Measurements from ENCODE around the gene HSD17B3.
A peak's percentile ranks its signal among the peaks of the same experiment; 100 is the strongest.

HSD17B3 gene

DNA sequence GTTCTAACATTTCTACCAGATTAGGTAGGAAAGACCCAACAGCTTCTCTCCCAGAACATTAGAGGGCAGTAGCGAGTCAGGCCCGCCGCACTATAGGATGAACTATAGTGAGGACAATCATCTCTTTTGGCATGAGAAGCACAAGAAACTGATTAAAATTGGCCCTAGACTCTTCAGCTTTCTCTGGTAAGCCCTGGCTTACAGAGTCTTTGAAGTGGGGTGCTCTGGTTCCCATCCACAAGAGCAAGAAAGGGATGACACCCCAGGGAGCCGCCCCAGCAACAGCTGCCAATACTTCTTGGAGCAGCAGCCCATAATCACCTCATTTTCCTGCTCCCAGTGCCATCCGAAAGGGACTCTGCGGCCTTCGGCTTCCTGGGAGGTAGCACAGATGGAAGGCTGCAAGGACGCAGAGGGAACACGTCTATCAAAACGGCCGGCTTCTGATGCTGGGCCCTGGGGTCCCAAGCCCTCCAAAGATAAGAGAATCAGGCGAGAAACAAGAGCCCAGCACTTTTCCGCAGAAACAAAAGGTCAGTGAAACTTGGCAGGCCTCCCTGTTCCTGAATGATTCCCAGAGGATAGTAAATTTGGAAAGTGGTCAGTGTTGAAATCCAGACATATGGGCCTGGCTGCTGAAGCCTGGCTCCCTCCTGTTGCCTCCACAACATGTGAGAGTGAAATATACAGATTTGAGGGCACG lies 69.3 kb downstream of the HSD17B3 start:
- DNase-seq, result peak; percentile 77

DNA sequence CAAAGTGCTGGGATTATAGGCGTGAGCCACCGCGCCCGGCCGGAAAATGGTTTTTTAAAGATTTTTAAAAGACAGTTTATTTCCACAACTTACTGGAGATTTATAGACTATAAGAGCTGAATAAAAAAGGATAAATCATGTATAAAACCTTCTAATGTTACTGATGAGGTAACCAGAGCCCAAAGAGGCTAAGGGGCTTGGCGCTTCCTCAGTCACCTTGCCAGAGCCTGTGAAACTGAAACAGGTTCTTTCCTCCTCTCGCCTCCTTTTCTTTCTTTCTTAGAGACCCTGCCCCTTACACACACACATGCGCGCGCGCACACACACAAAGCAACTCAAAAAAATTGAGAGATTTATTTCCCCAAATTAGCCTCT lies 69.8 kb downstream of the HSD17B3 start:
- DNase-seq, result no peak

DNA sequence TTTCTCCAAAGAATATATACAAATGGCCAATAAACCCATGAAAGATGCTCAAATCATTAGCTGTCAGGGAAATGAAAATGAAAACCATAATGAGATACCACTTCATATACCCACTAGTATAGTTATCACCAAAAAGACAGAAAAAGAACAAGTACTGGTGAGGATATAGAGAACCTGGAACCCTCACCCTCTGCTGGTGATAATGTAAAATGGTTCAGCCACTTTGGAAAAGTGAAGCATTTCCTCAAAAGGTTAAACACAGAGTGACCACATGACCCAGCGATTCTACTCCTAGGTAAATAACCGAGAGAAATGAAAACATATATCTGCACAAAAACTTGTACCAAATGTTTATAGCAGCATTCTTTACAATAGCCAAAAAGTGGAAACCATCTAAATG lies 72.0 kb downstream of the HSD17B3 start:
- no peak for DNase-seq

DNA sequence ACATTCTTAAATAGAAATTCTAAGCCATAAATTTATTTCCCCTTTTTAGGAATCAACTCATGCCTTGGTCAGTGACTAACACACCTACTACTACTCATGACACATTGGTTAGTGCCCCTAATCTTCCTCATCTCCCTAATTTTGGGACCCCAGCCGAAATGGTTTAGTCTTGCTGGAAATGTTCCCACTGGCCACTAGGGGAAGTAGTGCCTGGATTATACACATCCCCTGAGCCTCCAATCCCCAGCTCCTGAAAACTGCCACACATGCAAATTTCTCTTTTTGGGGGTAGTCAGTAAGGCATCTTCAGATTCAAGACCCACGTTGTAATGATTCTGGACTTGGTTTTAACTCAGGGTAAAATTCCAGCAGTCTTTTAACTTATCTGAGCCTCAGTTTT lies 79.8 kb downstream of the HSD17B3 start:
- no peak for DNase-seq

DNA sequence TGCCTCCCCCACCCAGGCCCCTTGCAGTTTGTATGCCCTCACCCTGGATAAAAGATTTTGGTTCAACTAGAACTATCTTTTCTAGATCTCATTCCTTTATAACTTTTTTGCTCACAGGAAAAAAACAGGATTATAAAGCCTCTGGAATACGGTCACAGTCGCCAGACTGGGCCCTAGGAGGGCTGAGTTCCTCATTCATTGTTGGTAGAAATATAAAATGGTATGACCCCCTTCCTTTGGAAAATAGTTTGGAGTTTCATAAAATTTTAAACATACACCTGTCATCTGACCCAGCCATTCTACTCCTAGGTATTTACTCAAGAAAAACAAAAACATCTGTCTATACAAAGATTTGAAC lies 82.1 kb downstream of the HSD17B3 start:
- no peak for DNase-seq

DNA sequence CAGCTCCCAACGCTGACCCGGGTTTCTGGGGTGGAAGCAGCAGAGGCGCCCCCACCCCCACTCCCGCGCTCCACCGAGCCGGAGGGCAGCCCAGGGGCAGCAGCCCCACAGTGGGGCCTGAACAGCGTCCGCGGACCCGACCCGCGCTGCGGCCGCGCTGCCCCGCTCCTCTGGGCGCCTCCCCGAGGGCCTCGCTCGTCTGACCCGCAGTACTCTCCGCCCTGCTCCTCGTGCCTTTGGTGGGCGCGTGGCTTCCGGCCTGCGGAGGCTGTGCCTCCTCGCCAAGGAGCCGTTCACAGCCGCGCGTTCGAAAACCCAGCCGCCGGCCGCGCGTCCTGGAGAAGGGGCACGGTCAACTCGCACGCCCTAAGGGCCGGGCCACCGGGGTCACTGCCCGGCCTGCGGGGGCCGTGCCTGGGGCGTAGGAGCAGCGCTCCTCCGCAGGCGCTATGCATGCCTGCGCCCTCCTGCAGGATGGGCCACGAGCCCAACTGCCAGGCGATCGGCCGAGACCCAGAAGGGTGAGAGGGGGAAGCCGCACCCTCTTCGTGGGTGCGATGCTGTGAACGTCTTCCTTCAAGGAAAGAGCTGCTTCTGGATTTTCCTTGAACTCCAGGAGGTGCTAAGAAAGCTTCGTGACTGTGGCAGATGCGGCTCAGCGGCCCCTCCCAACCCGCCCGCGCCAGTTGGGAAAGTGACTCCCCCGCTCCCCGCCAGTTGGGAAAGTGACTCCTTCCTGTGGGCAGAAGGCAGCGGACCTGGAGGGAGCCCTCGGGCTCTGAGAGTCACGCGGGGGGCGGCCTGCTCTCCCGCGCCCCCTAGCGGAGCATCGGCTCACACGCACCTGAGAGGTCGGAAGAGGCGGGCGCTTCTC lies 82.7 kb downstream of the HSD17B3 start:
- DNase-seq, result peak; percentile 74

DNA sequence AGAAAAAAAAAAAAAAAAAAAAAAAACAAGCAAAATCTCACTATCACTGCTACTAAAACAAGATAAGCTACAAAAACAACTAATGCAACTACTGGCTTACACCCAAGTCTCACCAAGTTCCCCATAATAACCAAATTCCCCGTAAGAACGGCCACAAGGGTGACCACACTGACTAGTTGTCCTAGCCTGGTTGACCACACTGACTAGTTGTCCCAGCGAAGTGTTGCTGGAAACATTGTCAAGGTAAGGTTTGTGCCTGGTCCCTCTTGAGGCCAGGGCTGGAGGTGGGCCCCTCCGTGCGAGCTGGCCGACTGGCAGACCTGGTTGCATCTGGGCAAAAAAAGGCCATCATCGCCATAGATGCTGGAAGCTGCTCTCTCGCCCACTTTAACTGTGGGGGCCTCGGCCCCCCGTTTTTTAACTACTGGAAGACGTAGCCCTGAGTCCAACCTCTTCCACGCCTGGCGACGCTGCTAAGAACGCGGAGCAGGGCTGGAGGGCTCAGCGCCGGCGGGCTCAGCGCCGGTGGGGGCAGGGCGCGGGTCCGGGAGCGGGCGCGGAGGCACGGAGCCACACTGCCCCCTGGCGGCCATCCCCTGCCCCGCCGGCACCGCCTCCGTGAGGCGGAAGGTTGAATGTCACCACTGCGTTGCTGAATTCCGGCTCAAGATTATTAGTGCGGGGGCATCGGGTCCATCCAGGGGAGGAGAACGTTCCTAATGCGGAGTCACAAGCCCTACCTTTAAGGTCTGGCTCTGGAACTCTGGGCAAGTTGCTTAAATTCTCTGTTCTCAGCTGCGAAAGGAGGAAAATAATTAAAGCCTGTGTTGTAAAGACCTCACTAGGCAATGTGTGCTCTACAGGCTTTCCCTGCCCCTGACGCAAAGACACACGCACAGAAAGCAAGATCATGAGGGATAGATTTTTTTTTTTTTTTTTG lies 84.0 kb downstream of the HSD17B3 start:
- DNase-seq, result peak; percentile 92

DNA sequence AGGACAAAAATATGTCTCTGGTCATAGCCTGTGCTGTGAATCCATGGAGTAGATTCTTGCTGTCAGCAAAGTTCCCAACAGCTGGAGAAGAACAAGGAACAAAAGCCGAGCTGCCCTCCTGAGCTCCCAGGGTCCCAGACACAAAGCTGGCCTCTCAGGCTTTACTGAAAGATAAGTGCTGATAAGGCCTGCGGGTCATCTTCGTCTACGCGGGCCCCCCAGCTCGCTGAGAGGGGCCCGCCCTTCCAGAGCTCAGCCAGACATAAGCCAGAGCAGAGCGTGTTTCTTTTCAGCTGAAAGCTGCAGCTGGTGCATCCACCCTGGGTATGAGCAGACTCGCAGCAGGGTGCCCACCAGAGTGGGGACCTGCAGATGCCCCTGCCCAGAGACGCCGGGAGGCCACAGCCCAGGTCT lies 84.7 kb downstream of the HSD17B3 start:
- DNase-seq, result no peak

DNA sequence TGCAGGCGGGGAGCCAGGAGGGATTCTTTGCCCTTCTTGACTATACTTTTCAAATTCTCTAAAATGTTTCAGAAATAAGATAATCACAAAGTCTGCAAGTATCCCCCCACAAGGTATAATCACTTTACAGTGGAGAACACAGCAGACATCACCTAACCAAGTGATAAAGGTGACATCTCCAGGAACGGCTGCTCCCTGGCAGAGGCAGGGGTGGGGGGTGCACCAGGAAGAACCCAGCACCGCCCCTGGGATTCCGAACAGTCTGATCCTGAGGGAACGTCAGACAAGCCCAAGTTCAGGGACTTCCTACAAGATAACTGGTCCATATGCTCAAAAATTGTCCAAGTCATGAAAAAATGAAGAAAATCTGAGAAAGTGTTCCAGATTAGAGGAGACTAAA lies 85.4 kb downstream of the HSD17B3 start:
- DNase-seq, result no peak

DNA sequence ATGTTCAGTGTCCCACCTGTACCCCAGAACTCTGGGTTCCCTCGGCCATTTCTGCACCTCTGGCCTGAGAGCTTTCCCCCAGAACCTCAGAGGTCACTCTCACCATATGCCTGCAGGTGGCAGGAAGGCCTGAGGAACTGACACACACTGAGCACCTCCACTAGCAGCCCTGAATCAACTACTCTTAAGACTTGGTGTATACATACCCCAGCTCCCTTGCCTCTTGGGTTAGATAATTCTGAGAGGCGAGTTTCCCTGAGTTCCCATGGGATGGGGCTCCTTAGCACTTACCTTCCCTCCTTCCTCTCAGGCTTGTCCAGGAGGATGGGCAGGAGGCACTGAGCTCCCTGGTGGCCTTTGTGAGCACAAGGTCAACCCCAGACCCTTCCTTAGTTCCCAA lies 86.1 kb downstream of the HSD17B3 start:
- DNase-seq, result no peak

DNA sequence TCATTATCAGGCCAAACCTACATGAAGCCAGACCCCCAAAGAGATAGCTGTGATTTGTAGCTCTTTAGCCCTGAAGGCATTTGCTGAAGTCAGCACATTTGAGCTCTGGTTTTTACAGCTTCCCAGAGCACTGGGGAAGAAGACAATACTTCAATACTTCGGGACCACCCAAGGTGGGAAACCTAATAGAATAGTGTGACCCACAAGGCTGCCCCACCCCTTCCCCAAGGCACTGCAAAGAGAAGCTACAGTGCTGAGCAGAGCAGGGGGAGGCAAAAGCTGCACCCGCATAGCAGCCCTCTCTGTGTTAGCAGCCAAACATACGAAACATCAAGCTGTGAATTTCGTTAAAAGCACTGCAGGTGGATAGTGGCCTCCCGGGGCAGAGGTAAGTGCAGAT lies 87.3 kb downstream of the HSD17B3 start:
- DNase-seq, result no peak

DNA sequence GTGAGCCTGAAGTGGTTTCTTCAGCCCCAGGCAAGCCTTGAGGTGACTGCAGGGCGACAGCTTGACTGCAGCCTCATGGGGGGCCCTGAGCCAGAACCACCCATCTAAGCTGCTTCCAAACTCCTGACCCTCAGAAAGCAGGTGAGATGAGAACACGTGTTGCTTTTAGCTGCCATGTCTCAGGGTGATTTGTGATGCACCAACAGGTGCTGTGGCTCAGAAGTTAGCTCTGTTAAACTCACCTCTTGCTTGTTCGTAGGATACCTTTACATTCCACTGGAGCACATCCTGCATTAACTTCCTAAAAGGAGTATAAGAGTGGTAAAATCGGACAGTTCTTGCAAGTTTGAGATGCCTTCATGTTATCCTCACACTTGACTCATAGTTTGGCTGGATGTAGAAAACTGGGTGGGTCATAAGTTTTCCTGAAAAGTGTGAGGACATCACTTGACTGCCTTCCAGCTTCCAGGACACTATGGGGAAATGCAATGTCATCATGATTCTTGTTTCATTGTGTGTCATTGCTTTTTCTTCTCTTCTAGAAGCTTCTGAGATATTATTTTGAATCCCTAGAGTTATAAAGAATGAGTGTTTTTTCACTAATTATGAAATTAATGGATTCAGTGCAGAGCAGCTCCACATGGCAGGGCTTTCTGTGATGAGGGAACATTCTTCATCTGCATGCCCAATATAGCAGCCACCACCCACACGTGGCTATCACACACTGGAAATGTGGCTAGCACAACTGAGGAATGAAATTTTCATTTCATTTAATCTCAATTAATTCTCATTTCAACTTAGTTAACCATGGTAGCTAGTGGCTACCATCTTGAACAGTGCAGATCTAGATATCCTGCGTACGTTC lies 92.3 kb downstream of the HSD17B3 start:
- DNase-seq, result no peak

DNA sequence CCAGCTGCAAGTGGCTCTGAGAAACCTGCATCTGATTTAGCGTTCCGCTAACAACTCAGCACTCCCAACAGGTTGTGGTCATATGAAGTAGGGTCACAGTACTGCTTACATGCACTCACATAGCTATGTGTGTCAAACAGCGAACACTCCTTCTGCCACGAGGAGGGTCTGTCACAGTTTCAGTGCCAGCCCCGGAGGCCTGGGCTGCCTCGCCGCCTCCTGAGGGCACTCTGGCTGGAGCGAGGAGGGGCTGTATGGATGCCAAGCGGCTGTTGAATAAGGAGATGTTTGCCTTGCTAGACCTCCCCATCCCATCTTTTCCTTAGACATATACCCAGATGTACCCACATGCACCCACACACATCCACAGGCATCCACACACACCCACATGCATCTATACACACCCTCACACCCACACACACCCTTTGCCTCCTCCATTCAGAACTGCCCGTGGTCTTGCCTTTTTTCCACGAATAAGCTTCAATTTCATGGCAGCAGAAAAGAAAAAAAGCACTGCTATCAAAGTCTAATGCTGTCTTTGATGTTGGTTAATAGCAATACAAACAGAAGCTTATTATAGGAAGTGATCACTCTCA lies 95.7 kb downstream of the HSD17B3 start:
- no peak for DNase-seq

DNA sequence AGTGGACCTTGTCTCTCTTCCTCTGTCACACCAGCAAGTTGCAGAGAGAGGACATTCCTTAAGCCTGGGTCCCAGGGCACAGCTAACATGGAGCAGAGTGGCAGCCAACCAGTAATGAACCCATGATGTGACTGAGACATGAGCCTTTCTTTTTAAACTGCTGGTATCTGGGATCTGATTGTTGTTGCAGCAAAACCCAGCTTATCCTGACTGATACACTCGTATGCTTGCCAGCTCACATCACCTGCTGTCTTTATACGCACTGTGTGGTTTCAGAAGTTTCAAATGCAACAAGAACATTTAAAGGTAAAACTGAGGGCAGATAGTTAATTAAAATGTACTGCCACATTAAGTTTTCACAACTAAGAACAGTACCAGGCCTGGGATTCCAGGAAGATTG lies 97.1 kb downstream of the HSD17B3 start:
- DNase-seq, result no peak

DNA sequence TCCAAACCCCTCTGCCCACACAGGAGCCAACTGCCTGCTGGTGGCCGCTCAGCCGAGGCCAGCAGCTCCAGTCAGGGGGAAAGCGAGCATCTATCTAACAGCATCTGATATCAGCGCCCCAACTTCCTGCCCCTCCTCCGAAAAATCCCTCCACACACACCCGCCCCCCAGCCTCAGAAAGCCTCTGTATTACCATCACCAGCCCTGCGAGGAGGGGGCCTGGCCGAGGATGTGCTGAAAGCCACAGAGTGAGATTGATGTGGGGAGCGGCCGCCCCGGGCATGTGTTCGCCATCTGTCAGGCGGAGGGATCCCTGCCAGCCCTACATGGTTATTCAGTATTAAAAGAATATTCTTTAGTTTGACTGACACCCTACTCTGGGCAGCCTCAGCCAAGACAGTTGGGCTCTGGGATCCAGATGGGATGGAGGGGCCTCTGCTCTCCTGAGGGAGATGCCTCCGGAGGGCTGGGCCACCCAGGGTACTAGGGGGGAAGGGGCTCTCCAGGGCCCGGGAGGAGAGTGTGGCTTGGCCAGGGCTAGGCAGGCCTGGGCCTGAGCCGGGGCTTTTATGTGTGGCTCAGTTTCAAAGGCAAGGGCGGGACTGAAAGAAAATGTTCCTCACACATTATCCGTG lies 98.0 kb downstream of the HSD17B3 start:
- DNase-seq, result peak; percentile 86

DNA sequence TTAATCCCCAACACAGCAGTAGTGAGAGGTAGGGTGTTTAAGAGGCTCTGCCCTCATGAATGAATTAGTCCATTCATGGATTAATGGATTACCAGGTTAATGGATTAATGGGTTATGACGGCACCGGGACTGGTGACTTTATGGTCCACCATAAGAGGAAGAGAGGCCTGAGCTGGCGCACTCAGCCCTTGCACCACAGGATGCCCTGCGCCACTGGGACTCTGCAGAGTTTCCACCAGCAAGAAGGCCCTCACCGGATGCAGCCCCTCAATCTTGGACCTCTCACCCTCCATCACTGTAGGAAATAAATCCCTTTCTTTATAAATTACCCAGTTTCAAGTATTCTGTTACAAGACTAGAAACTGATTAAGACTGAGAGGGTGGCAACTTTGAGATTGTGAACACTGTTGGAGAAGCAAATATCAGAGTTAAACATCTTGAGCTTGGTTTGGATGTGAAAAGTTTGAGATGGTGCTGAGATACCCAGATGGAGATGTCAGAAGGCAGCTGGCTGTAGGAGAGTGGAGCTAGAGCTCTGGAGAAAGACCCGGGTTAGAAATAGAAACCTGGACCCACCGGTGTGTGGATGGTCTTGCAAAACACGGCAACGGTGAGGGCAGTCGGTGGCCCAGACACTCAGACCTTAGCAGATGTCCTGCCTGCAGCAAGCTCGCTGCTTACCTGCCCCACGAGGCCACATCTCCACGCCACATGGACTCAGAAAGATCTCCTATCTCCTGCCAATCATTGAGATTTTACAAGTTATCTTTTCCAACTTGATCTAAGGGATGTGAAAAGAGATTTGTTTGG lies 98.8 kb downstream of the HSD17B3 start:
- DNase-seq, result no peak

DNA sequence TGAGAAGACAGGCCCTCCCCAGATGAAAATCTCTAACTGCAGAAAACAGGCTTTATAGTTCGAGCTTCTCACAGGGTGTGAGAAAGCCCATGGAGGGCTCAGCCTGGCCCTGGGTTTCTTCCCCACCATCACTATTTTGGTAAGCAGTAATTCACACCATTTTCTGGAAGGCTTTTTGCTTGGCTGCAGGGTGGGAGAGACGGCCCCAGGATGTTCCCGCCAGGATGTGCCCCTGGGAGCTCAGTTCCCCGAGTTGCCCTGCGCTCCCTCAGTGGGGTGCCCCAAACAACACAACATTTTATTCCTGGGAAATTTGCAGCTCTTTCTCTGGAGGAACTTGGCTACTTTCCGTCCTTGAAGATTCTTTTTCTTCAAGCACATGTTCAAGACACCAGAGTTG lies 100.8 kb downstream of the HSD17B3 start:
- no peak for DNase-seq

DNA sequence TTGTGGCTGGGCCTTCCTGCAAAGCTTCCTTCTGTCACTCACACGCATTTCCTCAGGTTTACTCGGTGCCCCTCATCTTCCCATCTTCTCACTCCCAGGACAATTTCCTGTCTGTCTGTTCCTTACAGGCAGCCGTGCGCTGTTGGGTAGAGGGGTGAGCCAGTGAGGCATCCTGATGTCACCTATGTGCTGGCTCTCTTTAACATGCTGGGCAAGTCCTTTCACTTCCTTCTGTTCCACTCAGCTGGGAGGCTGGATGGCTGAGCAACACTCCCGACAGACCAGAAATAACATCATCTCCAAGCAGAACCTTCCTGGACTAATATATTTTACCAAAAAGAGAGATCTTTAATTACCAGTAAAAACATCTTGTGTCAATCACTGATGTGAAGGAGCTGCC lies 103.0 kb downstream of the HSD17B3 start:
- DNase-seq, result no peak

DNA sequence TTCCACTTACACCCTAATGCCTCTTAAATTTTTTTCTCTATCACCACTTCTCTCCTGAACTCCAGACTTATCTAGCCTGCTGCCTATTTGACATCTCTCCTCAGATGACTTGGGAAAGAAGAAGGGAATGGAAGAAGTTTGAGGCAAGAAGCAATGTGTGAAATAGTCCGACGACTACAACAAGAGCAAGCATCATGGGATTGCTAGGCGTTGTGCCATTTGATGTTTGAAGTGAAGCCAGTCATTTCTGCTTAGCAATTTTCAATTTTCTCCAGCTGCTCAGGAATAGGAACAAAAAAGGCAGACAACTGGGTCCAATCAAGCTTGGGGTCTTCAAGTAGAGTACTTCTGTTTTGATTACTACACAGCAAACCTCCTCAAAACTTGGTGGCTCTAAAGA lies 106.4 kb downstream of the HSD17B3 start:
- DNase-seq, result no peak

DNA sequence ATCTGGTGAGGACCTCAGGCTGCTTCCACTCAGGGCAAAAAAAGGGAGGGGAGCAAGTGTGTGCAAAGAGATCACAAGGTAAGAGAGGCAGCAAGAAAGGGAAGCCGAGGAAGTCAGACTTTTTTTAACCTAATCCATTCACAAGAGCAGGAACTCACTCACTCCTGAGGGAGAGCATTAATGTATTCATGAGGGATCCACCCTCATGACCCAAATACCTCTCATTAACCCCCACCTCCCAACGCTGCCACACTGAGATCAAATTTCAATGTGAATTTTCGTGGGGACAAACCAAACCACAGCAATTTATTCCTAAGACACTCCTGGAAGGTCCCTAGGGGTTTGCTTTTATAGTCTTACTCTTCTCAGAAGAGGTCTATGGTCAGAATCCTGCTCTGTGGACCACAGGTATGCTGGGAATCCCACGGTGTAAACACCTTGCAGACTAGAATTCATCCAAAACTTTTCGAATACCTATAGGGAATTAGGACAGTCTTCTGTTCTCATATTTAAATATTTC lies 108.7 kb downstream of the HSD17B3 start:
- no peak for DNase-seq
